RCC 7860 (cell line): ENCODE data around the gene ATP6V1C2.
"Not testable (repeated sequence)": the region's sequence is repeated elsewhere in the genome, so short reads cannot be mapped to it uniquely, and the experiment has no call there.

Experiments
- DNase-seq: peaks from one replicate; pipeline ENCODE4 v3.0.0-alpha.2; 2015; ENCODE audit warnings: low spot score
- FAIRE-seq: peaks from 2 replicates; lab custom pipeline; 2012; peaks lifted over from hg19 to GRCh38; lab: Jason Lieb, UNC

ATP6V1C2 gene

DNA sequence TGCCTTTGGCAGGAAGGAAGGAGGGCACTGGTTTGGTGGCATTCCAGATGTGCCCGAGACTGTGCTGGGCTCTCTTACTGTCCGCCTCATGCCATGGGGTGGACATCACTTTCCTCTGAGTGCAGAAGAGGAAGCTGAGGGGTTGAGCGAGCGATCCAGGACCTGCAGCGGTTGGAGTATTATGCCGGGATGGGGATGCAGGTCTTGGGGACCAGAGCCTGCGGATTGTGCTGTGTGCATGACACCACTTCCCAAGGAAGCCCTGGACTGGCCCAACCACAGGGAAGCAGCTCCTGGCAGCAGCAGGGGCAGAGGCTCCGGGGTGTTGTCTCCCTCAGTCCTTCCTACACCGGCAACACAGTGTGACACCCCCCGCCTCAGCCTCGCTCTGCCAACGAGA lies 44.5 kb downstream of the ATP6V1C2 start:
- no peak for DNase-seq
- no peak for FAIRE-seq

DNA sequence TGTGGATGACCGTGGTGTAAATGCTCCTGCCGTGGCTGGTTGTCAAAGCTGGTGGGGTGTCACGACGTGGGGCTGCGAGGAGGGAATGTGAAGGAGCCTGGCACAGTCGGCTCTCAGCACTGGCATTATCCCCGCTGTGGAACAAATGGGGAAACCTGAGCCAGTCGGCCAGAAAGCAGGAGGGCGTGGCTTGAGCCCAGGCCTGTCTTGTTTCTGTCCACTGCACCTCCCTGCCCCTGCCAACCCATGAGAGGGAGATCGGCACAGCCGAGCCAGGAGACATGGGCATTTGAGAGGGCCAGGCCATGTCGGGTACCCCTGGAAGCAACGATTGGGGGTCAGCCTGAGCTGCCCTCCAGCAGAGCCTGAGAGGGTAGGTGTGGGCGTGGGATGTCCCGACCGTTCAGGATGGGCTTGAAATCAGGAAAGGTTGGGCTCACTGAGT lies 46.7 kb downstream of the ATP6V1C2 start:
- no peak for FAIRE-seq

DNA sequence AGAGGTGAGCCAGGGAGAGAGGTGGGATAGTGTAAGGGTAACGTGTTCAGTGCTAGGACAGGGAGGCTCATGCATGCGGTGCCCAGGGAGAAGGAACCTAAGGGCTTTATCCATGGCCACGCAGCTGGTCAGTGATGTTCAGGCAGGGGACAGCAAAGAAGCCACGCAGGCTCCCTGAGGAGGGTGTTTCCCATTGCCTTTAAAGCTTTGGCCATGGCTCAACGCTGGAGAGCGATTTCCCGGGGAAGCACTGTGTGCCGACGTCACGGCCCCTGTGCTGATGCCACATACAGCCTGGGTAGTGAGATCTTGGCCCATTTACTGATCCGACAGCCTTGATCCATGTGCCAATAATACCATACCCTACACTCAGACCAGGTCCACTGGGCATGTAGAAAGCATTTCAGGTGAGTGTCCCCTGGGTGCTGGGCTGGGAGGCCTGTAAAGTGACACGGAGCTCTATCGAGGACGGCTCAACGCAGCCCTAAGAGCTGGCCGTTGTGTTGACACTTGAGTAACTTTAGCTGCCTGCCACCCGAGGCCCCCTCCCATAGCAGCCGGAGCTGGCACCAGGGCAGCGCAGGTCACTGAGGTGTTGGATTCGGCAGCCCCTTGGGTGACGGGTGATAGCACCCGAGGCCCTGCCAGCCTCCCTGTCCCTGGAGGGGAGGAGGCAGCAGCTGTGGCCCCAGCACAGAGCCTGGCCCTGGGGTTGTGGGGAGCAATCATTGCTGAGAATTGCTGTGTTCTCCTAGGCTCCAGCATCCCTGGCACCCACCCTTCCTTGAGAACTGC lies 49.7 kb downstream of the ATP6V1C2 start:
- DNase-seq = no peak
- no peak for FAIRE-seq

More for the DNA sequence above, 46.7 kb downstream of the ATP6V1C2 start:
- DNase-seq = no peak

DNA sequence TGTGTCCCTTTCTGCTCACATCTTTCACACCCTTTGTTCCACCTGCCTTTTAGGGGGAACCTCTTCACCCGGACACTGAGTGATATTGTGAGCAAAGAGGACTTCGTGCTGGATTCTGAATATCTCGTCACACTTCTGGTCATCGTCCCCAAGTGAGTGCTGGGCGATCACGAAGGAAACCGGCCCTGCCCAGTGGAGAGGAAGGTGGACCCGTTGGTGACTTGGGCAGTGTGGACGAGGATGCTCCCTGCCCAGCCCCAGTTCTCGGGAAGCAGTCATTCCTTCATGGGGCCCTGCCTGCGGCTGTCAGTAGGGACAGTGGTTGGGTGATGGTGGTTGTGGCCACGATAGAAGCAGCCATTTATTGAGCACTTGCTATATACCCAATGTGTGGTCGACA lies 50.4 kb downstream of the ATP6V1C2 start:
- DNase-seq (no peak), FAIRE-seq (no peak)

DNA sequence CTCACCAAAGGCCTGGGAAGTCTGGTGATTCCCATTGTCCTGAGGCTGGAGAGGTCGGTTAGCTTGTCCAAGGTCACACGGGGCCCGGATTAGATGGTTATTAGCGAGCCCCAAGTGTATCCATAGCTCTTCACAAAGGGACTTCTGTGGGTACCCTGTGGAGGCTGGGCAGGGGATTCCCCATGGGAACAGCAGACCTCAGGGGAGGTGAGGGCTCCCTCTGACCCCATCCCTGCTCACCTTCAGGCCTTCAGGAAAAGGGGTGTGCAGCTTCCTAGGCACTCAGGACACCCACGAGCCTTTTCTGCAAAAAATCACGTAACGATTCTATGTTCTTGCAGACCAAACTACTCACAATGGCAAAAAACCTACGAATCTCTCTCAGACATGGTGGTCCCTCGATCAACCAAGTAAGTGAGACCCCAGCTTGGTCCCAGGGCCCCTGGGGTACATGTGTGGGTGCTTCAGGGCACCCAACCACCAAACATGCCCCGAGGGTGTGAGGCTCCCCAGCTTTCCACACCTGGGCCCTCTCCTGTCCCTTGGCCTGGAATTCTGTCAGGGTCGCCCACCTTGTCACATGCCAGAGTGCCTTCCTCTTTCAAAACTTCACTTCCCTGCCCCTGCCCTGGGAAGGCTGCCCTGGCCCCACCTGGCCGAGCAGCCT lies 50.9 kb downstream of the ATP6V1C2 start:
- no peak for DNase-seq
- no peak for FAIRE-seq

DNA sequence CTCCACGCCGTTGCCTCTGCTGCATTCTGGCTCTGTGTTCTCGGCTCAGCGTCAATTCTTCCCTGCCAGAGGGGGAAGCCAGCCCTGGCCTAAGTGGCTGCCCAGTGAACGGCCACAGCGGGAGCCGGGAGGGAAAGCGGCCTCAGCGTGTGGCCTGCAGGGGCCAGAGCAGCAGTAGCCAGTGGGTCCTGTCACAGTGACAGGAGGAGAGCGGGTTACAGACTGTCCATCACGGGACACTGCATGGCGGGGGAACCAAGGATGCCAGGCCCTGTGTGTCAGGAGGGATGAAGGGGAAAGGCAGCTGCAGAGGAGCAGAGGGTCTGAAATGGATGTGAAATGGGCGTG lies 51.4 kb downstream of the ATP6V1C2 start:
- DNase-seq = no peak
- FAIRE-seq = no peak

DNA sequence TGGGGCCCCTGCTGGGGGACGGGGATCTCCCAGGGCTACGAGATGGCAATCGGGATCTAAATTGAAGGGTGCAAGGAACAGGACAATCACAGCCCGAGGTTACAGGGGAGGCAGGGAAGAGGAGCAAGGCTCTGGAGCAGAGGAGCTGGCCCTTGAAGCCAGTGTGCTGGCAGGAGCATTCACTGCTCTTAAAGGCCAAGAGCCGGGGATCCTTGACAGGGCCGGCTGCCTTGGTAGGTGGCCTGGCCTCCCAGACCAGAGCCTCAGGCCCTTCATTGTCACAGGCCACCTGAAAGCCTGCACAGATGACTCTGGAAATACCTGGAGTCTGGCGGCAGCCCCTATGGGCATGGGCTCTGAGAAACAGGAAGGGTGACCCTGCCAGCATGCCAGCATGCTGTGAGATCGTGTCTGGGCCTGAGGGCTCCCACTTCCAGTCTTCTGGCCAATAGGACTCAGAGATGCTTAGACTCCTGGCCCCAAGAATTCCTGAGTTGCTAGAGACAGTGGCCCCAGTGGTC lies 52.5 kb downstream of the ATP6V1C2 start:
- DNase-seq (no peak), FAIRE-seq (no peak)

DNA sequence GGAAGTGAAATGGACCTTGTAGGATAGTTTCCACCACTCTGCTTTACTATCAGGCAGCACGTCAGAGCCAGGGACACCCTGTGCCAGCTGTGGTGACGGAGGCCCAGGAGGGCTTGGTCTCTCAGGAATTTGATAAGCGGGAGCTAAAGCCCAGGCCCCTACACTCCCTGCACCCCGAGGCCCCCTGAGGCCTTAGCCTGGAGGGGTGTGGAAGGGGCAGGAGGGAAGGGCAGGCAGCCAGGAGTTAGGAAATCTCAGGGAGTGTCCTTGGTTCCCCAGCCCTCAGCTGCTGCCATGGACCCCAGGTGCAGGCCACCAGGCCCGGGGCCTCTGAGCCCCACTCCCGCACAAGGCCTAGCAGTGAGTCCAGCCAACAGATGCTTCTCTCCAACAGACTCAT lies 53.0 kb downstream of the ATP6V1C2 start:
- DNase-seq (no peak), FAIRE-seq (no peak)

DNA sequence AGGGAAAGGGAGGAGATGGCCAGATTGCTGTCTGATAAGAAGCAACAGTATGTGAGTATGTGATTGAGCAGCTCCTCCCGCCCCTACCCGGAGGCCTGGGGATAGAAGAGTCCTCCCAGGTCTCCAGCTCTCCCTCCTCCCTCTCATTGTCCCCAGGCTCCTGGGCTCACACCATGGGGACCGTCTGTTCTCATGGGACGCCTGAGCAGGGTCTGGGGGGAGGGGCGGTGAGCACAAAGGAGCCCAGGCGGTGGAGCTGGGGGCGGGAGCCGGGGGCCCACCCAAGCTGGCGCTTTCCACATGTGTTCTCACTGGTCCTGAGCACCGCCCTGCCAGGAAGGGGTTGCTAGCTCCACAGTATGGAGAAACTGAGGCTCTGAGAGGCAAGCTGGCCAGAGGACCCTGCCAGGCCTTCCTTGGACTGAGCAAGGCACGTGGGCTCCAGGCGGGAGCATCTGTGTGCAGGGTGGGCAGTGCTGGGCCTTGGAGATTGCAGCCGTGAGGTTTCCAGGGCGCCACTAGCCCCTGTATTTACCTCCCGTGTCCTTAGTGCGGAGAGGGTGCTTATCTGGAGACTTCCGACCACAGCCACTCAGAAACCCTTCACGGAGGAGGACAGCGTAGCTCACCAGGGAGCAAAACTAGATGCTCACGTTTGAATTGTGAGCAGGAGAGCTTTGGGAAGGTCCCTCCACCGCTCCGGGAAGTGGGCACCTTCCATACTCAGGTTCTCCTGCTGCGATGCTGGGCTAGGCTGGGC lies 53.8 kb downstream of the ATP6V1C2 start:
- FAIRE-seq (no peak), DNase-seq (no peak)

DNA sequence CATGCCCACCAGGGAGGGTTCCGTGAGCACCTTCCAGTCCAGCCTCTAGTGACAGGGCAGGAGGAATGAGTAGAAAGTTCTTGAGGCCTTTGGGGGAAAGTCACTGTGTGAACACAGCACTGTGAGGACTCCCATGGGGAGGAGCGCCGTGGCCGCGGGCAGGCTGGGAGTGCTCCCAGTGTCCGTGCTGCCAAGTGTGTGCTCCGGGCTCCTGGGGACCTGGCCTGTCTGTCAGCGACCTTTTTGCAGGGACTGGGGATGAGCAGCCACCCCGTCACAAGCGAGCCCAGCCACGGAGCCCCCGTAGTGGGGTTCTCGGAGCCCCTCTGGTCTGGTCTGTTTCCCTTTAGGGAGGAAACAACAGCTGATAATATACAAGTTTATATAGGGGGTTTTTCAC lies 54.4 kb downstream of the ATP6V1C2 start:
- FAIRE-seq (no peak), DNase-seq (no peak)

DNA sequence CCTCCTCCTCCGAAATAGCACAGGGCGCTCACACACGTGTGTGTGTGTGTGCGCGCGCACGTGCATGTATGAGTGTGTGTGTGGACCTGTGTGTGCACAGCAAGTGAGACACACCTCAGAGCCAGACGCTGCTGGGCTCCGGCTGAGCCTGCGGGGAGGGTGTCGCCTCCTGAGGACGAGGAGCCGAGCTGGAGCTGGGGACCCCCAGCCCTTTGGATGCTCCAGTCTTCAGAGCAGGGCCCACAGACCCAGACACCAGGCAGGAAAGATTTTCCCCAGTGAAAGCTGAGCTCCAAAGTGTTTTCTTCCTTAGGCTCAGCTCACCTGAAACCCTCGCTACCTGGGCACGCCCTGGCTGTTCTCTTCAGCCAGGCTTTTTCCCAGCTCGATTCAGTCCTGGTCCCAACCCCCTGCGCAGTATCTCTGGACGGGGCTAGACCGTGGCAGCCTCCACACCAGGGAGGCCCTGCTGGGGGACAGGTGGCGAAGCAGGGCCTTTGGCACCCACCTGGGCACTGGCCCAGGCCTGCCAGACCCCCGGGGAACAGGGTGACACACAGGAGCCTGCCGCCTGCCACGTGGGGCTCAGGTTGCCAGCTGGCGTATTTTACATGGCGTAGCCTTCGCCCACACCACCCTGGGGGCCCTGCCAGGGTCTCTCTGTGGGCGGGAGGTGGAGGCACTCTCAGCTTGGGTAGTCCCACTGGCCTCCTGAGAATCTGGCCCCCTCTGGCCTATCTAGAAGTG lies 55.0 kb downstream of the ATP6V1C2 start:
- no peak for DNase-seq

DNA sequence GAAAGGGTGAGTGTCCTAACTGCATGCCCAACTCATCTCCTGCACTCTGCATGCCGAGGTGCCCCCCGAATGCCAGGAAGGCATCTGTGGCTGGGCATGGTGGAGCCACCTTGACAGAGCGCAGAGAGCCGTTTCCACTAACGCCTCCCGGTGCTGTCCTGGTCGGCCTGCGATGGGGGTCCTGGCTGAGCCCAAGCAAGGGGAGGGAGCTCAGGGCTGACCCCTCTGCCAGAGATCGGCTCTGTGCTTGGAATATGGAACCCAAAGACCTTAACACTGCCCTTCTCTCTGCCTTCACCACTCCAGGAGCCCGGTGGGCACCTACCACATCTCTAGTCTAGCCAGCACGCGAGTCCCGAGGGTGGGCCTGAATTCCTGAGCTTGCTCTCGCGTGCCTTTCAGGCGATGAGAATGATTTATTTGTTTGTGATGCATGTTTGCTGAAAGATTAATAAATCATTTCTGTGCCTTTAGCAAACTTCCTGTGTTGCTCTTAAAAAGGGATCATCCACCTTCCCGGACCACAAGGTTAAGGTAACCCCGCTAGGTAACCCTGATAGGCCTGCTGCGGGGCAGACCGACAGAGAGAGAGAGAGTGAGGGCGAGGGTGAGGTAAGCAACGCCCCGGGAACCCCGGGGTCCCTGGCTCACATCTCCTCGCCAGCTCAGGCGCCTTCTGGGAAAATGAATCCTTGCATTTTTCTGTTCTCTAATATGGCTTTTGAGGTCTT lies 55.8 kb downstream of the ATP6V1C2 start:
- FAIRE-seq (no peak), DNase-seq (no peak)

More for the DNA sequence above, 55.0 kb downstream of the ATP6V1C2 start:
- FAIRE-seq = no peak

DNA sequence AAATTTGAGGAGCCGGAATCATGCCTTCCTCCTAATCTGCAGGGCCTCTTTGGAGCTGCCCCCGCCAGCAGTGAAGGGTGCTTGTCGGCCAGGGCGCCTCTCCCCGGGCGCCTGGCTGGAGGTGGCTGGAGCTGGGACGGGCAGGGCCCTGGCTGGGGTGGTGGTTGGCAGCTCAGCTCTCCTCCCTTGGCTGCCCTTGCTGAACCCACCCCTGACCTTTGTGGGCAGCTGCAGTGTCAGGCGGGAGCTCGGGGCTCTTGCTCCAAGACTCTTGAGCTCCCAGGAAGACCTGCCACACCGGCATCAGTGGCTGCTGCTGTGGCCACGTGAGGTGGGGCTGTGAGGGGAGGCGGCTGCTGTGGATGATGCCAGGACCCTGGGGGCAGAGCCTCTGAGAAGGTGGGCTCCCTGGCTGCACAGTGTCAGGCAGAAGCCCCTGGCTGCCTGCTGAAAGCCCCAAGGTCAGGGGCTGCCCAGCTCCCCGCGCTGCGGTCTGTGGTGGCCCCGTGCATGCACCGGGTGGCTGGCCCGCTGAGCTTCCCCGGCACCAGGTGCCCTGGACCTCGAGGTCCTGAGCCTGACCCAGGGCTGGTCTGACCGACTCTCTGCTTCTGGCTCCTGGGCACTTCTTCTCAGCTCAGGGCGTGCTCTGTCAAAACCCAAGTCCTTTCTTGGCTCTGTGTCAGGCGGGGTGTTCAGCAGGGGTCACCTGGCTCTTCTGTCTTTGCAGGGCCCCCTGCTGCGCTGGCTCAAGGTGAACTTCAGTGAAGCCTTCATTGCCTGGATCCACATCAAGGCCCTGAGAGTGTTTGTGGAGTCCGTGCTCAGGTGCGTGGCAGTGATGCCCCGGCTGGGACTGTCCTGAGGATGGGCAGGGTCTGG lies 56.7 kb downstream of the ATP6V1C2 start:
- DNase-seq = no peak
- FAIRE-seq = no peak

DNA sequence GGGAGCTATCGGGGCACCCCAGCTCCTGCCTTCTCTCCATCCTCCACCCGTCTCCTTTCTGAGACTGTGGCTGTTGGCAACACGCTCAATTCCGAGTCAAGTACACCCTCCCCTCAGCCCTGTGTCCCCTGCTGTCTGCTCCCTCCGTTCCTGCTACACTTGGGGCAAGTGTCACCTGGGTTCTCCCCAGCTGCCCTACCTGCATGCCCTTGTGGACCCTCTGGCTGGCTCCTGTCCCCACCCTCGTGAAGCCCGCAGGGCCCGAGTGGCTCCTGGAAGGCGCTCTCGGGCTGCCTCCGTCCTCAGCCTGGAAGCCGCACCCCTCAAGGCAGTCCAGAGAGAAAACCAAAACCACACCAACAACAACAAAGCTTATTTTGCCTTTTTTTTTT lies 57.3 kb downstream of the ATP6V1C2 start:
- DNase-seq = no peak
- no peak for FAIRE-seq

DNA sequence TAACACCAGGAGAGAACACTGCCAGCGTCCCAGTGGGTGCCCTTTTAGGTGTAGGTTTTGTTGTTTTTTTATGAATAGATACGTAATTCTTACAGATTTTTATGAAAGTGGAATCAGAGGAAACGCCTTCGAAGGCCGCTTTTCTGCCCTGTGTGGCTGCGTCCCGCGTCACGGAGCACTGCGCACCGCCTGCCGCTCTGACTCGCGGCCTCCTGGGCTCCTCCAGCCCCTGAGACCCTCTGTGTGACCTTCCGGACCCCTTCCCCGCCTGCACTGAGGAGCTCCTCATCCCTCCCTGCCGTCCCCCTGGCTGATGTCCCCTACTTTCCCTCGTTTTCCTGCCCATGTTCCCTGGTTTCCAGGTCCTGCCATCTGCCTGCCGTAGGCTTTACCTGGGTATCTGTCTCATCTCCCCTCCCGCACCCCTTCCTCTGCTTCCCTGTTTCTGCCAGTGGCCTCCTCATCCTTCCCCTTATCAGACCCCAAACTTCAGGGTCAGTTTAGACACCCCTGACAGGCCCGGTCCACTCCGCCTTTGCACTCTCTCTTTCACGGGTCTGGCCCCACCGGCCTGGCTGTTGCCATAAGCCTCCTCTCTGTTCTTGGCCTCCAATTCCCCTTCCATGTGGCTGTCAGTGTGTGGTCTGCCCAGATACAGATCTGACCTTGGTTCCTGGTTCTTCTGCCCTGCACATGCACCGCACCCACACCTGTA lies 58.5 kb downstream of the ATP6V1C2 start:
- DNase-seq = no peak
- FAIRE-seq = no peak

DNA sequence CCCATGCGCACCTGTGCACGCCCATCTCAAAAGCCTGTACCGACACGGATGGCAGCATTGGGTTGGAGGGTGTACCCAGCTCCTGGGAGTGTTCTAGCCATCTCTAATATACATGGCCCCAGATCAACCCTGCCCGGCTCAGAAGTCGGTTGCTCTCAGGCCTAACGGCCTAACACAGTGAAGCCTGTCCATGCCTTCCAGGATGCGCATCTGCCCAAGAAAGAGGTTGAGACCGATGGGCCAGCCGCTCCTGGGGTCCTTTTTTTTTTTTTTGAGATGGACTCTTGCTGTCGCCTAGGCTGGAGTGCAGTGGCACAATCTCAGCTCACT lies 59.0 kb downstream of the ATP6V1C2 start:
- FAIRE-seq = no peak
- no peak for DNase-seq

DNA sequence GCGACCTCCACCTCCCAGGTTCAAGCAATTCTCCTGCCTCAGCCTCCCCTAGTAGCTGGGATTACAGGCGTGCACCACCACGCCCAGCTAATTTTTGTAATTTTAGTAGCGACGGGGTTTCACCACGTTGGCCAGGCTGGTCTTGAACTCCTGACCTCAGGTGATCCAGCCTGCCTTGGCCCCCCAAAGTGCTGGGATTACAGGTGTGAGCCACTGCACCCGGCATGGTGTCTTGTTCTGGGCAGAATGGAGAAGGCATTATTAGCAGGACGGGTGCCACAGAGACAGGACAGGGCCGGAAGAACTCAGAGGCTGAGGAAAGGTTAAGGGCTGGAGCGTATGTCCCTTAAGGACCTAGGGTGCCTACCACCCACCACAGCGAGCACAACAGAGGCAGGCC lies 59.4 kb downstream of the ATP6V1C2 start:
- not testable (repeated sequence) for DNase-seq, FAIRE-seq

DNA sequence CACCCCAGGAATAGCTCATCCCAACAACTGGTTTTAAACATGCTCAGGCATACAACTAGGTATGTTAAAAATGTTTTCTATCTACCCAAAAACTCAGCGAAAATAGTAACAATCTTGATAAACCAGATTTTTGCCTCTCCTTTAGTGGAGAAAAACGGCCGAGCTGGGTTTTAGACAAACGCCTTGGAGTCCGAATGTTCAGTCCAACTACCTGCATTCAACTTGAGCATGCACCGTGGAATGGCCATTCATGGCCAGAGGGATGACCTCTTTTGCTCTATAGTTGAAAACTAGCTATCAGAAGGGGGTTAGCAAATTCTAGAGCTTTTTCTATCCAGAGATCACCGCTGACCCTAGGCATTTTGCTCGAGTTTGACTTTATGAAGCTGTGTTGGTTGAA lies 60.3 kb downstream of the ATP6V1C2 start:
- FAIRE-seq = no peak
- DNase-seq = no peak

DNA sequence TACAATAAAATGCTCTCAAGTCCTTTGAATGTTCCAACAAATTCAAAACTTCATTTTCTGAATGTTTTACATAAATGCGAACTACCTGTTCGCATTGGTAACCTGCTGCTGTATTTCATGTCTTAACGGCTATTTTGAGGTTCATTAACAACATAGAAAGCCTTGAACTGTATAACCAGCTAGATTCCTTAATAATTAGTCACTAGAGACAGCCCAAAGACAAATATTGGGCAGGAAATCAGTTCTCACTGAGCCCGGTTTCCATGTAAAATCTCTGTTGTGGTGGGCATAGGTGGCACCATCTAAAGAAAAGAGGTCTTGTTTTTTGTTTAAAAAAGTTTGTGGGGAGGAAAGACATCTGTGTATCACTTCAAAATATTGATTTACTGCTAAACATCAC lies 62.0 kb downstream of the ATP6V1C2 start:
- FAIRE-seq = peak; percentile 5
- DNase-seq = no peak
